Hepatocyte (in vitro differentiated cells): ENCODE measurements around the gene DLX1. TPM values are rescaled to one million over a fixed set of nuclear protein-coding genes. Genes with fewer than 3 reads are reported as not detected.

Experiments used
- DNase-seq: peaks from one replicate; pipeline ENCODE4 v3.0.0-alpha.2; 2016; ENCODE audit warnings: low spot score
- H2AFZ ChIP-seq: fragments of 200-600 bp; sonication (generic); 2 replicates; pipeline ENCODE4 v1.6.0; 2016; ENCODE audit warnings: antibody characterized with exemption, mild to moderate bottlenecking
- H3K27ac ChIP-seq: fragments of 200-600 bp; sonication (generic); 2 replicates; pipeline ENCODE4 v1.5.1; 2016; ENCODE audit warnings: mild to moderate bottlenecking
- H3K27me3 ChIP-seq: fragments of 200-600 bp; sonication (generic); 2 replicates; pipeline ENCODE4 v1.6.1; 2016
- H3K36me3 ChIP-seq: fragments of 200-600 bp; sonication (generic); replicated peaks from 2 replicates; pipeline ENCODE4 v1.5.1; 2016; ENCODE audit warnings: low read depth; ENCODE audit not compliant: insufficient read depth
- H3K4me1 ChIP-seq: fragments of 200-600 bp; sonication (generic); 2 replicates; pipeline ENCODE4 v1.5.1; 2016; ENCODE audit warnings: mild to moderate bottlenecking, moderate library complexity; ENCODE audit not compliant: insufficient read depth
- H3K4me2 ChIP-seq: fragments of 200-600 bp; sonication (generic); 2 replicates; pipeline ENCODE4 v1.6.0; 2016
- H3K4me3 ChIP-seq: fragments of 200-600 bp; sonication (generic); 2 replicates; pipeline ENCODE4 v1.5.1; 2016; ENCODE audit warnings: mild to moderate bottlenecking
- H3K79me2 ChIP-seq: fragments of 200-600 bp; sonication (generic); 2 replicates; pipeline ENCODE4 v1.6.0; 2017; ENCODE audit warnings: mild to moderate bottlenecking
- H3K9me2 ChIP-seq: fragments of 200-600 bp; sonication (generic); replicated peaks from 2 replicates; pipeline ENCODE4 v1.6.0; 2017; ENCODE audit warnings: mild to moderate bottlenecking; ENCODE audit not compliant: insufficient read depth
- H3K9me3 ChIP-seq: fragments of 200-600 bp; sonication (generic); 2 replicates; pipeline ENCODE4 v1.5.1; 2016; ENCODE audit warnings: low read depth, mild to moderate bottlenecking
- H4K20me1 ChIP-seq: fragments of 200-600 bp; sonication (generic); 2 replicates; pipeline ENCODE4 v1.6.0; 2016; ENCODE audit warnings: mild to moderate bottlenecking; ENCODE audit not compliant: insufficient read depth, poor library complexity, severe bottlenecking
- CTCF ChIP-seq: fragments of 200-600 bp; sonication (generic); IDR thresholded peaks from 2 replicates; pipeline ENCODE4 v1.5.1; 2016; ENCODE audit warnings: antibody characterized with exemption, mild to moderate bottlenecking; ENCODE audit not compliant: poor library complexity
- EZH2 ChIP-seq: fragments of 200-600 bp; sonication (generic); IDR thresholded peaks from 2 replicates; pipeline ENCODE4 v1.6.1; 2016; ENCODE audit warnings: antibody characterized with exemption, mild to moderate bottlenecking, borderline replicate concordance
- EZH2phosphoT487 ChIP-seq: fragments of 200-600 bp; sonication (generic); IDR thresholded peaks from one replicate; pipeline ENCODE4 v1.6.1; 2018; ENCODE audit warnings: antibody characterized with exemption, mild to moderate bottlenecking, low read depth, moderate library complexity; ENCODE audit not compliant: unreplicated experiment, severe bottlenecking
- WGBS: methylation state at CpG from one replicate; pipeline ENCODE4 v1.1.6; 2016; ENCODE audit warnings: low lambda C conversion rate; ENCODE audit errors: missing lambda C conversion rate; 5-methylcytosine and 5-hydroxymethylcytosine counted together
- polyA plus RNA-seq: library from polyadenylated mRNA; unstranded; fragments of >200 nt; fragmentation: Nextera tagmentation; extraction: Ambion mirVana; gene quantifications from 2 replicates; pipeline ENCODE4 v1.2.1, GENCODE V29; 2016
- total RNA-seq: library from RNA; depleted of rRNA; stranded (reverse); fragments of >200 nt; gene quantifications from 2 replicates; pipeline ENCODE4 v1.2.3, GENCODE V29; 2014

DLX1 gene
- not detected in 2 replicates for total RNA-seq
- 0.44 TPM in 1 of 2 replicates, not detected in the other for polyA plus RNA-seq

- Histone ChIP-seq H3K4me2 (peak within 1 kb of the TSS; percentile 87), H3K9me3 (no peaks in the 10 kb centered on the region), H3K27ac (no peak within 1 kb of the TSS), H2AFZ (peak within 1 kb of the TSS; percentile 55), H3K4me3 (peak within 1 kb of the TSS; percentile 8), H3K4me1 (peaks cover 15% of the 10 kb centered on the region), H3K36me3 (no peaks in the 10 kb centered on the region), H3K79me2 (no peaks in the 10 kb centered on the region), H3K27me3 (peaks cover 98% of the 10 kb centered on the region), H4K20me1 (no peaks in the 10 kb centered on the region), H3K9me2 (no peaks in the 10 kb centered on the region)
- 2% methylated on average over 29 of the region's 34 CpGs for WGBS
- no peak for DNase-seq
- no peak for TF ChIP-seq CTCF
- peak; percentile 69 for TF ChIP-seq EZH2phosphoT487
- TF ChIP-seq EZH2, result peak; percentile 50
Measured at GRCh38 chr2:172085460-172086159, at the start of gene DLX1. Gene DLX1 (plus strand): TSS chr2:172085507. CDS start chr2:172085678, 171 bp downstream.

- Histone ChIP-seq H3K4me1 (peaks cover 4% of the 10 kb centered on the region), H3K9me2 (no peaks in the 10 kb centered on the region), H2AFZ (no peak overlapping the region), H3K9me3 (no peaks in the 10 kb centered on the region), H4K20me1 (no peaks in the 10 kb centered on the region), H3K27ac (no peak overlapping the region), H3K4me2 (no peak overlapping the region), H3K27me3 (no peaks in the 10 kb centered on the region), H3K4me3 (no peak overlapping the region), H3K79me2 (no peaks in the 10 kb centered on the region), H3K36me3 (no peaks in the 10 kb centered on the region)
- 70% methylated on average over 3 of the region's 3 CpGs for whole genome bisulfite sequencing
- DNase-seq, result no peak
- TF ChIP-seq EZH2, result no peak
- TF ChIP-seq CTCF, result no peak
- no peak for TF ChIP-seq EZH2phosphoT487
Measured at GRCh38 chr2:172038121-172038520, 47.2 kb upstream of the DLX1 start.

- H3K4me3 ChIP-seq, result no peak overlapping the region
- no peaks in the 10 kb centered on the region for H3K9me3 ChIP-seq
- no peaks in the 10 kb centered on the region for H3K27me3 ChIP-seq
- H3K79me2 ChIP-seq, result no peaks in the 10 kb centered on the region
- no peaks in the 10 kb centered on the region for H3K9me2 ChIP-seq
- H3K27ac ChIP-seq, result no peak overlapping the region
- H3K4me1 ChIP-seq, result peaks cover 4% of the 10 kb centered on the region
- 63% methylated on average over 2 of the region's 2 CpGs for WGBS
- H3K36me3 ChIP-seq, result no peaks in the 10 kb centered on the region
- H4K20me1 ChIP-seq, result no peaks in the 10 kb centered on the region
- DNase-seq, result no peak
- no peak for TF ChIP-seq CTCF
- no peak for TF ChIP-seq EZH2phosphoT487
- TF ChIP-seq EZH2, result no peak
- no peak overlapping the region for H2AFZ ChIP-seq
- H3K4me2 ChIP-seq, result no peak overlapping the region
Measured at GRCh38 chr2:172038604-172039003, 46.7 kb upstream of the DLX1 start.
